Raji (cell line): ENCODE measurements around the gene SHISAL2A.

Experiments used
- POLR2A ChIP-seq: IDR thresholded peaks from 2 replicates; pipeline ENCODE4 v1.6.1; 2011; ENCODE audit warnings: low read depth, low read length, control low read depth; ENCODE audit not compliant: insufficient read depth

The SHISAL2A gene

GRCh38 chr1:52636721-52637695 lies 4.0 kb downstream of the SHISAL2A start:
- peak; percentile 57 for TF ChIP-seq POLR2A

- TF ChIP-seq POLR2A = no peak
These were observed 5.0 kb downstream of the SHISAL2A start for GRCh38 chr1:52637946-52638345.

DNA sequence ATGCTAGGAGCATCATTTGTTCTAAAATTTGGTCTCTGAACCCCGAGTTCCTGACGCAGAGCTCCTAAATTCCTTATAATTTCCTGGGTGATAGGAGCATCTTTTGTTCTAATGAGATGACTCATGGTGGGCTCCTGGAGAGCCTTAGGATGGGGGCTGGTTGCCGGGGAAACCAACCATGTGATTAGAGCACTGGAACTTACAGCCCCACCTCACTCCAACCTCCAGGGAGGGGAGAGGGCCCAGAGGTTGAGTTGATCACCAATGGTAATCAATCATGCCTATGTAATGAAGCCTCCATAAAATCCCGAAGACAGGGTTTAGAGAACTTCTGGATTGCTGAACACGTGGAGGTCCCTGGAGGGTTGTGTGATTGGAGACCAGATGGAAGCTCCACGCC lies 7.7 kb downstream of the SHISAL2A start:
- no peak for TF ChIP-seq POLR2A

- no peak for TF ChIP-seq POLR2A
These were observed 8.3 kb downstream of the SHISAL2A start for GRCh38 chr1:52641307-52641706.

DNA sequence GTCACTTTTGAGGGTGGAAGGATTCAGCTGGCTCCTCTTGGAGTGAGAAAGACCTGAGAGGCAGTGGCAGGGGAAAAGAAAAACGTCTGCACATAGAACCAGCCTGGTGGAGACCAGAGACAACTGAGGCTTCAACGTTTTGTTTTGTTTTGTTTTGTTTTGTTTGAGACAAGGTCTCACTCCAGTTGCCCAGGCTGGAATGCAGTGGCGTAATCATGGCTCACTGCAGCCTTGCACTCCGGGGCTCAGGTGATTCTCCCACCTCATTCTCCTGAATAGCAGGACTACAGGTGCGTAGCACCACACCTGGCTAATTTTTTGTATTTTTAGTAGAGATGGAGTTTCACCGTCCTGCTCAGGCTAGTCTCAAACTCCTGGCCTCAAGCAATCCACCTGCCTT lies 12.3 kb downstream of the SHISAL2A start:
- no peak for TF ChIP-seq POLR2A

DNA sequence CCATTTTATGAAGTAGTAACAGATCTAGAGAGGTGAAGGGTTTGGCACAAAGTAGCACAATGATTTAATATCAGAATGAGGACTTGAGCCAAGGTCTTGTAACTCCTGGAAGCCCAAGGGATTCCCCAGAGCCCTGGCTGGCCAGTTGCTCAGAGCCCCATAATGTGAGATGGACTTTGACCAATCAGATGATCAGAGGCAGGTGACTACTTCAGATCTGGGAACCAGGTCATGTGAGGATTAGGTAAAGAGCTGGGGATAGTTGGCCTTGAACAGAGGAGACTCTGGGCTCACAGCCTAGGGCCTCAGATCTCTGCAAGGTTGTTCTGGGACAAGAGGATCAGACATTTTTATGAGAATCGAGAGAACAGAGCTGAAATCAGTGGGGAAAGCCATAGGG lies 18.9 kb downstream of the SHISAL2A start:
- no peak for TF ChIP-seq POLR2A

DNA sequence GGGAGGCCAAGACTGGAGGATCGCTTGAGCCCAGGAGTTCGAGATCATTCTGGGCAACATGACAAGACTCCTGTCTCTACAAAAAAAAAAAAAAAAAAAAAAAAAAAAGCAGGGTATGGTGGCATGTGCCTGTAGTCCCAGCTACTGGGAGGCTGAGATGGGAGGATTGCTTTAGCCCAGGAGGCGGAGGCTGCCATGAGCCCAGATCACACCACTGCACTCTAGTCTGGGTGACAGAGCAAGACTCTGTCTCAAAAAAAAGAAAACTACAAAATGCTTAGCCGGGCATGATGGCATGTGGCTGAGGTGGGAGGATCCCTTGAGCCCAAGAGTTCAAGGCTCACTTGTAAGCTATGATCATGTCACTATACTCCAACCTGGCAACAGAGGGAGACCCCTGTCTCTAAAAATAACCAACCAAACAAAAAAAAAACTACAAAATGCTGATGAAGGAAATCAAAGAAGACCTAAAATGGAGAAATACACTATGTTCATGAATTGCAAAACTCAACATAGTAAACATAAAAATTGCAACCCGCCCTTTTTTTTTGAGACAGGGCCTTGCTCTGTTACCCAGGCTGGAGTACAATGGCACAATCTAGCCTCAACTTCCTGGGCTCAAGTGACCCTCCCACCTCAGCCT lies 20.4 kb downstream of the SHISAL2A start:
- no peak for TF ChIP-seq POLR2A

DNA sequence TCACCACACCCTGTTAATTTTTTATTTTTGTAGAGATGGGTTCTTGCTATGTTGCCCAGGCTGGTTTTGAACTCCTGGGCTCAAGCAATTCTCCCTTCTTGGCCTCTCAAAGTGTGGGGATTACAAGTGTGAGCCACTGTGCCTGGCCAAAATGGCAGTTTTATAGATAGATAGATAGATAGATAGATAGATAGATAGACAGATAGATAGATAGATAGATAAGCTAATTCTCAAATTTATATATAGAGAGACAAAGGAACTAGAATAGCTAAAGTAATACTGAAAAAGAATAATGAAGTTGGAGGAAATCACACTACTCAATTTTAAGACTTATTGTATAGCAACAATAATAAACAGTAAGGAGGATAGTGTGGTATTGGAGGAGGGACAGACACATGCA lies 21.1 kb downstream of the SHISAL2A start:
- no peak for TF ChIP-seq POLR2A

DNA sequence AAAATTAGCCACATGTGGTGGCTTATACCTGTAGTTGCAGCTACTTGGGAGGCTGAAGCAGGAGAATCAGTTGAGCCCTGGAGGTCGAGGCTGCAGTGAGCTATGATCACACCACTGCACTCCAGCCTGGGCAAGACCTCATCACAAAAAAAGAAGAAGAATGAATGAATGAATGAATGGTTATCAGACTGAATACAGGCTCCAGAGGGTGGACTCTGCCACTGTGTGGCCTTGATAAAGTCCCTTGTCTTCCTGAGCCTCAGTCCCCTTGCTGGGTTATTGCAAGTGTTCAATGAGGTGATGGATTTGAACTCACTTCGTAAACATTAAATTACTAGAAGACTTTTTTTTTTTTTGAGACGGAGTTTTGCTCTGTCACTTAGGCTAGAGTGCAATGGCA lies 24.7 kb downstream of the SHISAL2A start:
- no peak for TF ChIP-seq POLR2A

DNA sequence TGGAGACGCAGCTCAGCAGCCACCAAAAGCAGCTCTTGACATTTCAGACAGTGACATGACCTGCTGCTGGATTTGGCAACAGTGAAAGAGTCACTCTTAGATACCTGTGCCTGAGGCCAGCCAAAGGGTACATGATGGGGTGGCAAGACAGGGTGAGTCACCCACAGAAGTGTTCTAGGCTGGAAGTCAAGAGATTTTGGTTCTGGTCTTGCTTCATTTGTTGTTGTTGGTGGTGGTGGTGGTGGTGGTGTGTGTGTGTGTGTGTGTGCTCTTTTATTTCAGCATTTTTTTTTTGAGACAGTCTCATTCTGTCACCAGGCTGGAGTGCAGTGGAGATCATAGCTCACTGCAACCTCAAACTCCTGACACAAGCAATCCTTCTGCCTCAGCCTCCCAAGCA lies 25.8 kb downstream of the SHISAL2A start:
- TF ChIP-seq POLR2A = no peak

GRCh38 chr1:52659356-52659755 lies 26.4 kb downstream of the SHISAL2A start:
- TF ChIP-seq POLR2A = no peak

DNA sequence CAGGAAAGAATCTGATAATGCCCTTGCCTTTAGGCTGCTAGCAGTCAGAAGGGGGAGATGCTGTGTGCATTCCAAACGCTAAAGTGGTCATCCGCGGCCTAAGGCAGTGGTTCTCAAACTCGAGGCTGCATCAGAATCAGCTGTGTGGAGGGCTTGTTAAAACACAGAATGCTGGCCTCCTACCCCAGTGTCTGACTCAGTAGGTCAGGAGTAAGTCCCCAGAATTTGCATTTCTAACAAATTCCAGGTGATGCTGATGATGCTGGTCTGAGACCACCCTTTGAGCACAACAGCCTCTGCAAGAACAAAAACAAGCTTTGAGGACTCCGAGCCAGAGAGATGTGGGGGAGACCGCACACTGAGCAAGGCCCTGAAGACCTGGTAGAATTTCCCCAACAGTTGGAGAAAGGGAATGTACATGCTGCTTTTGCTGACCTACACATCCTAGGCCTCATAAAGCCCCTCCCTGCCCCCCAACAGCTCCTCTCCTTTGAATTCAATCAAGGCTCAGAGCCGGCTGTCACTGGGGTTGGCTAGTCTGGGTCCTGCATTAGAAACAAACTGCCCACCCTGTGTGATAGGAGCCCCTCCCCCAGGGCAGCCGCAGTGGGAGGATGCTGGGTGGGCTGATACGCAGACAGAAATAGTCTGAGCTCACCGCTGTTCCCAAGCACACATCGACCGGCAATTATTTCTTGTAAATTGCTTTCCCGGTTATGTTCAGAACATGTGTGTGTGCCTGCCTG lies 27.1 kb downstream of the SHISAL2A start:
- no peak for TF ChIP-seq POLR2A

- no peak for TF ChIP-seq POLR2A
These were observed 27.8 kb downstream of the SHISAL2A start for GRCh38 chr1:52660807-52661206.

- TF ChIP-seq POLR2A = no peak
These were observed 29.8 kb downstream of the SHISAL2A start for GRCh38 chr1:52662645-52663313.

DNA sequence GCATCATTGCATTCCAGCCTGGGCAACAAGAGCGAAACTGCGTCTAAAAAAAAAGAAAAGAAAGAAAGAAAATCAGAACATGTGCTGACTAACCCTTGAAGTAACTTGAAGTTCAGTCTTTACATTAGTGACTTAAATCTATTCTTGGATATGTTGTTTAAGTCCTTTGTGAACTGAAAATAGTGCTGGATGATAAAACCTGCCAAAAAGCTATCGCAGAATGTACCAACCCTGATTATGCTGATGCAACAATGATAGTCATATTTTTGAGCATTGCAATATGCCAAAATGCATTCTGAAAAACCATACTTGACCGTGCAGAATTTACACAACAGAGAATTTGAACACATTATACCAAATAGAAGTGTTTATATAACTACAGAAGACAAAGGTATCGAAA lies 30.7 kb downstream of the SHISAL2A start:
- TF ChIP-seq POLR2A = no peak
